Tibial artery (tissue), 4 donors: Measurements from ENCODE around the gene KRTAP10-1.
A peak's percentile ranks its signal among the peaks of the same experiment; 100 is the strongest.

Experiments
- DNase-seq, 2 donors: peaks; one replicate each; pipeline ENCODE4 v3.0.0-alpha.2; 2019
- H3K27ac ChIP-seq, 2 donors: fragments of 200-600 bp; sonication (generic) in 1 of 2; 1 replicate in 1 of 2; 2 replicates in 1 of 2; pipeline ENCODE4 v1.5.1; 2018 to 2019; ENCODE audit warnings: mild to moderate bottlenecking in 1 of 2
- H3K27me3 ChIP-seq, 2 donors: fragments of 200-600 bp; sonication (generic) in 1 of 2; one replicate each; pipeline versions ENCODE4 v1.5.1 to v1.6.0; 2016 to 2019
- H3K36me3 ChIP-seq, 3 donors: fragments of 200-600 bp; sonication (generic) in 2 of 3; one replicate each; pipeline ENCODE4 v1.5.1; 2016 to 2019; ENCODE audit warnings: mild to moderate bottlenecking in 2 of 3
- H3K4me1 ChIP-seq, 4 donors: fragments of 200-600 bp; sonication (generic) in 2 of 4; 1 replicate in 3 of 4; 2 replicates in 1 of 4; pipeline ENCODE4 v1.5.1; 2016 to 2019
- H3K4me3 ChIP-seq, 2 donors: fragments of 200-600 bp; sonication (generic) in 1 of 2; 1 replicate in 1 of 2; 2 replicates in 1 of 2; pipeline ENCODE4 v1.5.1; 2018 to 2019; ENCODE audit warnings: mild to moderate bottlenecking in 2 of 2
- H3K9me3 ChIP-seq, 3 donors: fragments of 200-600 bp; sonication (generic) in 1 of 3; one replicate each; pipeline ENCODE4 v1.5.1; 2016 to 2019
- intact Hi-C: fragments of 100-400 bp; cut with DNase I; formaldehyde crosslinking; loops from one replicate; pipeline ENCODE4 v1.15.0; 2023; ENCODE audit warnings: low total_unique reads
- TF ChIP-seq, protein P1 (sequence below), 2 experiments: fragments of 200-600 bp in 1 of 2; fragments of 450-650 bp in 1 of 2; IDR thresholded peaks; one replicate each; pipeline ENCODE4 v1.5.1; 2017 to 2019; ENCODE audit warnings: antibody characterized with exemption in 2 of 2, mild to moderate bottlenecking in 1 of 2, moderate library complexity in 1 of 2

The KRTAP10-1 gene

GRCh38 chr21:44526096-44526997 lies 13.6 kb downstream of the KRTAP10-1 start:
- Histone ChIP-seq H3K9me3 (no peaks in the 10 kb centered on the region), H3K4me1 (no peaks in the 10 kb centered on the region), H3K27ac (no peak overlapping the region), H3K36me3 (no peaks in the 10 kb centered on the region), H3K27me3 (peaks cover 0 to 26% of the 10 kb centered on the region in 2 donors), H3K4me3 (no peak overlapping the region)
- TF ChIP-seq, protein P1, sequence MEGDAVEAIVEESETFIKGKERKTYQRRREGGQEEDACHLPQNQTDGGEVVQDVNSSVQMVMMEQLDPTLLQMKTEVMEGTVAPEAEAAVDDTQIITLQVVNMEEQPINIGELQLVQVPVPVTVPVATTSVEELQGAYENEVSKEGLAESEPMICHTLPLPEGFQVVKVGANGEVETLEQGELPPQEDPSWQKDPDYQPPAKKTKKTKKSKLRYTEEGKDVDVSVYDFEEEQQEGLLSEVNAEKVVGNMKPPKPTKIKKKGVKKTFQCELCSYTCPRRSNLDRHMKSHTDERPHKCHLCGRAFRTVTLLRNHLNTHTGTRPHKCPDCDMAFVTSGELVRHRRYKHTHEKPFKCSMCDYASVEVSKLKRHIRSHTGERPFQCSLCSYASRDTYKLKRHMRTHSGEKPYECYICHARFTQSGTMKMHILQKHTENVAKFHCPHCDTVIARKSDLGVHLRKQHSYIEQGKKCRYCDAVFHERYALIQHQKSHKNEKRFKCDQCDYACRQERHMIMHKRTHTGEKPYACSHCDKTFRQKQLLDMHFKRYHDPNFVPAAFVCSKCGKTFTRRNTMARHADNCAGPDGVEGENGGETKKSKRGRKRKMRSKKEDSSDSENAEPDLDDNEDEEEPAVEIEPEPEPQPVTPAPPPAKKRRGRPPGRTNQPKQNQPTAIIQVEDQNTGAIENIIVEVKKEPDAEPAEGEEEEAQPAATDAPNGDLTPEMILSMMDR (IDR thresholded peaks at IDR 0.05) = no peak
- peak; percentile 7 to 31 for DNase-seq
- intact Hi-C loops = no loop called here

DNA sequence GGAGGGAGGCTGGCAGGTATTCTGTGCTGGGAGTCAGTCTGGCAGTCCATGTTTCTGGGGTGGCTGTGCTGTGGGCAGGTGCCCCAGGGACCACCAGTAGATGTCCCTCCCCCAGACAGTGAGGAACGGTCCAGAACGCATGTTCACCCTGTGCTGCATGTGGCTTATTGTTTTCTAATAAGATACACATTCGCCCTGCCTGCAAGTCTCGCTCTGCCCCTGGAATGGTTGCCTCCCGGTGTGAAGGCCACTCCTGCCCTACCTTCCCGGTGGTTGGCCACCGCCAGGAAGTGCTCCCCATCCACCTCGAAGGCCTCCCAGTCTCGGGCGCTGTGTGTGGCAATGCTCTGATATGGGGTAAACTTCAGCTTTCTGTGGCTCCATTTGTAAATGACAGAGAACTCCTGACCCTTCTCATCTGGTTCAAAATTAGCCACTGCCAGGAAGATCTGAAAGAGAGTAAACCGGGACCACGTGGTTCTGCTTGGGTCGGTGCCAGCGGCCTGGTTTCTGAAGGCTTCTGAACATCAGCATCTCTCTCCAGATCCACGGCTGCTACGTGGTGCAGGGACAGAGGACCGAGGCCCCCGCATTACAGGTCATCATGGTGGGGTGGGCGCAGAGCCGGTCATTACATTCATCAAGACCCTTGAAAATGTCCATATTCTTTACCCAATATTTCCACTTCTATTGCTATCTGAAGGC lies 14.5 kb downstream of the KRTAP10-1 start:
- Histone ChIP-seq H3K4me3 (no peak overlapping the region), H3K4me1 (no peaks in the 10 kb centered on the region), H3K27ac (no peak overlapping the region), H3K36me3 (no peaks in the 10 kb centered on the region), H3K9me3 (no peaks in the 10 kb centered on the region), H3K27me3 (peaks cover 0 to 29% of the 10 kb centered on the region in 2 donors)
- TF ChIP-seq, protein P1 (IDR thresholded peaks at IDR 0.05) = no peak
- intact Hi-C loops = no loop called here
- DNase-seq = peak; percentile 13 to 48

GRCh38 chr21:44524414-44525371 lies 15.3 kb downstream of the KRTAP10-1 start:
- peak in 1 of 2 donors; percentile 3 for DNase-seq
- TF ChIP-seq, protein P1 (IDR thresholded peaks at IDR 0.05) = no peak
- Histone ChIP-seq H3K9me3 (no peaks in the 10 kb centered on the region), H3K36me3 (no peaks in the 10 kb centered on the region), H3K27ac (no peak overlapping the region), H3K27me3 (peaks cover 0 to 34% of the 10 kb centered on the region in 2 donors), H3K4me1 (no peaks in the 10 kb centered on the region), H3K4me3 (no peak overlapping the region)
- intact Hi-C loops = no loop called here

- H3K9me3 ChIP-seq = no peaks in the 10 kb centered on the region
- H3K36me3 ChIP-seq = no peaks in the 10 kb centered on the region
- DNase-seq = no peak
- no peak overlapping the region for H3K4me3 ChIP-seq
- no peaks in the 10 kb centered on the region for H3K4me1 ChIP-seq
- H3K27ac ChIP-seq = no peak overlapping the region
- TF ChIP-seq, protein P1 (IDR thresholded peaks at IDR 0.05) = no peak
- intact Hi-C loops = no loop called here
- H3K27me3 ChIP-seq = peaks cover 0 to 28% of the 10 kb centered on the region in 2 donors
These were observed 16.2 kb downstream of the KRTAP10-1 start for GRCh38 chr21:44523567-44524413.
